Fibroblast of lung (primary cell): Measurements from ENCODE around the gene SERTAD1. TPM values are rescaled to one million over a fixed set of nuclear protein-coding genes. Genes with fewer than 3 reads are reported as not detected.
A peak's percentile ranks its signal among the peaks of the same experiment; 100 is the strongest.

Experiments
- DNase-seq, 2 donors: peaks; one replicate each; pipeline versions ENCODE4 v3.0.0 to v3.0.0-alpha.2; 2010; ENCODE audit warnings: low read depth in 2 of 2
- H2AFZ ChIP-seq: 2 replicates; pipeline ENCODE4 v1.5.1; 2012; ENCODE audit warnings: low read length, control low read depth, inconsistent platforms
- H3K27ac ChIP-seq: 2 replicates; pipeline ENCODE4 v1.5.1; 2011; ENCODE audit warnings: low read length, control low read depth; ENCODE audit not compliant: insufficient read depth
- H3K27me3 ChIP-seq: 2 replicates; pipeline ENCODE4 v1.5.1; 2011; ENCODE audit warnings: mild to moderate bottlenecking, low read length; ENCODE audit not compliant: control insufficient read depth, insufficient read depth
- H3K36me3 ChIP-seq: 2 replicates; pipeline ENCODE4 v1.5.1; 2011; ENCODE audit warnings: low read length; ENCODE audit not compliant: control insufficient read depth, insufficient read depth
- H3K4me1 ChIP-seq: 2 replicates; pipeline ENCODE4 v1.5.1; 2011; ENCODE audit warnings: low read length; ENCODE audit not compliant: control insufficient read depth, insufficient read depth; ENCODE audit errors: extremely low read depth
- H3K4me2 ChIP-seq: 2 replicates; pipeline ENCODE4 v1.5.1; 2011; ENCODE audit warnings: low read length, control low read depth; ENCODE audit not compliant: insufficient read depth; ENCODE audit errors: extremely low read depth
- H3K4me3 ChIP-seq, 4 experiments: fragments of 200-600 bp in 1 of 4; sonication (generic) in 1 of 4; replicated peaks in 1 of 4; 2 replicates each; pipeline ENCODE4 v1.5.1; 2011 to 2016; ENCODE audit warnings: low read length in 4 of 4, low read depth in 3 of 4, mild to moderate bottlenecking in 3 of 4, control low read depth in 2 of 4, inconsistent platforms in 1 of 4, mixed read lengths in 1 of 4; ENCODE audit not compliant: insufficient read depth in 1 of 4; ENCODE audit errors: control extremely low read depth in 1 of 4
- H3K79me2 ChIP-seq: 2 replicates; pipeline ENCODE4 v1.5.1; 2012; ENCODE audit warnings: mild to moderate bottlenecking, low read length, inconsistent platforms; ENCODE audit not compliant: control insufficient read depth, insufficient read depth
- H3K9ac ChIP-seq: 2 replicates; pipeline ENCODE4 v1.5.1; 2011; ENCODE audit warnings: mild to moderate bottlenecking, low read length, control low read depth; ENCODE audit not compliant: insufficient read depth
- H3K9me3 ChIP-seq: 2 replicates; pipeline ENCODE4 v1.5.1; 2012; ENCODE audit warnings: low read depth, low read length; ENCODE audit not compliant: control insufficient read depth, insufficient read depth
- H4K20me1 ChIP-seq: 2 replicates; pipeline ENCODE4 v1.5.1; 2011; ENCODE audit warnings: low read length; ENCODE audit not compliant: control insufficient read depth, insufficient read depth; ENCODE audit errors: extremely low read depth
- EZH2 ChIP-seq: IDR thresholded peaks from 2 replicates; pipeline ENCODE4 v1.5.1; 2012; ENCODE audit warnings: low read length, control low read depth, mild to moderate bottlenecking; ENCODE audit errors: missing control alignments
- polyA plus RNA-seq, 2 donors: library from polyadenylated mRNA; depleted of rRNA in 1 of 2; stranded (reverse) in 1 of 2; unstranded in 1 of 2; fragments of >200 nt; gene quantifications; 2 replicates each; pipeline ENCODE4 v1.2.1, GENCODE V29; 2011 to 2012; ENCODE audit warnings: missing spikeins in 1 of 2
- total RNA-seq: library from RNA; depleted of rRNA; stranded (reverse); fragments of >200 nt; gene quantifications from 2 replicates; pipeline ENCODE4 v1.2.1, GENCODE V29; 2014
- TF ChIP-seq, protein P1 (sequence below), 2 donors: IDR thresholded peaks in 1 of 2; conservative IDR thresholded peaks in 1 of 2; 1 replicate in 1 of 2; 2 replicates in 1 of 2; pipeline ENCODE4 v1.5.1; 2011 to 2012; ENCODE audit warnings: low read length in 2 of 2, control low read depth in 1 of 2, inconsistent platforms in 1 of 2, low read depth in 1 of 2, mild to moderate bottlenecking in 1 of 2

SERTAD1 gene
- total and polyA plus RNA-seq, 2 donors (not counting 1 experiment from before 2014, with no cell fraction given) = 7.2 to 19.2 TPM

DNA sequence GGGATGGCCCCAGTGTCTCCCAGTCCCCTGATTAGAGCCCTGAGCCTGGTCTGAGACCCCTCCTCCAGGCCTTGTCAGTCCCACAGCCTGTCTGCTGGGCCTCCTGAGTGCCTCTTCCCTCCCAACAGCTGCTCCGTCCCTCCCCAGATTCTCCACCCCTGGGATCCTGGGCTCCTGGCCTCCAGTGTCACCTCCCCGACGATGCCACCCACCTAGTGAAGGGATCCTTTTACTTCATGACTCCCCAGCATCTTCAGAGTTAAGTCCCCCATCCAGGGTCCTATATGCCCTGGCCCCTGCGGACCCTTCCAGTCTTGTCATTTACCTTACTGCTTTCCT lies 8.2 kb downstream of the SERTAD1 start:
- H3K27me3 ChIP-seq = no peaks in the 10 kb centered on the region
- H4K20me1 ChIP-seq = no peaks in the 10 kb centered on the region
- DNase-seq = no peak
- no peak overlapping the region for H3K27ac ChIP-seq
- H3K79me2 ChIP-seq = peaks cover 5% of the 10 kb centered on the region
- TF ChIP-seq EZH2 = no peak
- TF ChIP-seq, protein P1, sequence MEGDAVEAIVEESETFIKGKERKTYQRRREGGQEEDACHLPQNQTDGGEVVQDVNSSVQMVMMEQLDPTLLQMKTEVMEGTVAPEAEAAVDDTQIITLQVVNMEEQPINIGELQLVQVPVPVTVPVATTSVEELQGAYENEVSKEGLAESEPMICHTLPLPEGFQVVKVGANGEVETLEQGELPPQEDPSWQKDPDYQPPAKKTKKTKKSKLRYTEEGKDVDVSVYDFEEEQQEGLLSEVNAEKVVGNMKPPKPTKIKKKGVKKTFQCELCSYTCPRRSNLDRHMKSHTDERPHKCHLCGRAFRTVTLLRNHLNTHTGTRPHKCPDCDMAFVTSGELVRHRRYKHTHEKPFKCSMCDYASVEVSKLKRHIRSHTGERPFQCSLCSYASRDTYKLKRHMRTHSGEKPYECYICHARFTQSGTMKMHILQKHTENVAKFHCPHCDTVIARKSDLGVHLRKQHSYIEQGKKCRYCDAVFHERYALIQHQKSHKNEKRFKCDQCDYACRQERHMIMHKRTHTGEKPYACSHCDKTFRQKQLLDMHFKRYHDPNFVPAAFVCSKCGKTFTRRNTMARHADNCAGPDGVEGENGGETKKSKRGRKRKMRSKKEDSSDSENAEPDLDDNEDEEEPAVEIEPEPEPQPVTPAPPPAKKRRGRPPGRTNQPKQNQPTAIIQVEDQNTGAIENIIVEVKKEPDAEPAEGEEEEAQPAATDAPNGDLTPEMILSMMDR (conservative IDR thresholded peaks at IDR 0.05 in 1 of 2, IDR thresholded peaks at IDR 0.05 in 1 of 2; ENCODE audit: low read depth in 1 of 2, low read length in 2 of 2) = no peak
- H2AFZ ChIP-seq = no peak overlapping the region
- no peak overlapping the region for H3K4me3 ChIP-seq
- H3K9ac ChIP-seq = no peak overlapping the region
- H3K36me3 ChIP-seq = peaks cover 2% of the 10 kb centered on the region
- H3K9me3 ChIP-seq = no peaks in the 10 kb centered on the region
- no peak overlapping the region for H3K4me2 ChIP-seq
- H3K4me1 ChIP-seq = peaks cover 11% of the 10 kb centered on the region

DNA sequence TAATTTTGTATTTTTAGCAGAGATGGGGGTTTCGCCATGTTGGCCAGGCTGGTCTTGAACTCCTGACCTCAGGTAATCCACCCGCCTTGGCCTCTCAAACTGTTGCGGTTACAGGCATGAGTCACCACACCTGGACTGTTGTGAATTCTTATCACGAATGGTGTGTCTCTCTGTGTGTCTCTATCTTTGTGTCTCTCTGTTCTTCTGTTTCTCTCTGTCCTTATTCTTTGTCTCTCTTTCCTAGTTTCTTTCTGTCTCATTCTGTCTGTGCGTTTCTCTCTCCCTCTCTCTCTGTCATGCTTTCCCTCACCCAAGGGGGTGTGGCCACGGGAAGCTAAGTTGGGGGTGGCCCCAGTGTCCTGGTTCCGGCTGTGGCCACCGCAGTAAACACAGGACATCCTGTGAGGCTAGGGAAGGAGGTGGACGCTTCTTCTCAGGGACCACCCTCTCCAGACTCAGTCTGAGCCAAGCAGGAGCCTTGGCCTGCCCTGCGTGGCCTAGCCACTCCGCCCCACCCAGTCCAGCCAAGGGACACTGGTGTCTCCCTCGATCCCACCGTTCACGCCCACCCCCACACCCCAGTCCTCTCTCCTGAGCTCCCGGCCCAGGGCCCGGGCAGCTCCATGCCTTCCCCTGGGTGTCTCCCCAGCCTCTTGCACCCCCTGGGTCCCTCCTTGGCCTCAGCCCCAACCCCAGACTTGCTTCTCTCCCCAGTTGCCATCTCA lies 8.7 kb downstream of the SERTAD1 start:
- Histone ChIP-seq H3K27ac (no peak overlapping the region), H3K9me3 (no peaks in the 10 kb centered on the region), H3K27me3 (no peaks in the 10 kb centered on the region), H4K20me1 (no peaks in the 10 kb centered on the region), H3K36me3 (no peaks in the 10 kb centered on the region), H3K4me3 (no peak overlapping the region), H3K4me1 (peaks cover 9% of the 10 kb centered on the region), H3K4me2 (no peak overlapping the region), H3K79me2 (no peaks in the 10 kb centered on the region), H2AFZ (peak overlapping the region; percentile 69), H3K9ac (no peak overlapping the region)
- DNase-seq = no peak
- no peak for TF ChIP-seq EZH2
- TF ChIP-seq, protein P1 (conservative IDR thresholded peaks at IDR 0.05 in 1 of 2, IDR thresholded peaks at IDR 0.05 in 1 of 2; ENCODE audit: low read depth in 1 of 2, low read length in 2 of 2) = no peak

DNA sequence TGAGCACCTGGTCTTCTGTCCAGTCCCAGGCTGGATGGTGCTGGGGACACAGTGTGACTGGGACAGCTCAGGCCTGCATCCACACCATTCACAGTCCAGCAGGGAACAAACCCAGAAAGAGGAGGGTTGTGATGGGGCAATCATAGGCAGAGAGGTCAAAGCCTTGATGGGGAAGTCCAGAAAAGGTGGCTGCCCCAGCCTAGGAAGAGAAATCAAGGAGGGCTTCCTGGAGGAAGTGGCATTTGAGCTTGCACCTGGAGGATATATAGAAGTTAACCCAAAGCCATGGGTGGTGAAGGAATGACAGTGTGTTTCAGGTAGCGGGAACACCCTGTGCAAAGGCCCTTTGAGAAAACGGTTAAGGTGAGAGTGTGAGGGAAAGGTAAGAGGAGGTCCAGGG lies 10.0 kb downstream of the SERTAD1 start:
- peaks cover 6% of the 10 kb centered on the region for H3K4me1 ChIP-seq
- no peaks in the 10 kb centered on the region for H3K27me3 ChIP-seq
- H3K9ac ChIP-seq = no peak overlapping the region
- no peak overlapping the region for H3K4me2 ChIP-seq
- H2AFZ ChIP-seq = no peak overlapping the region
- no peak overlapping the region for H3K4me3 ChIP-seq
- DNase-seq = no peak
- no peaks in the 10 kb centered on the region for H4K20me1 ChIP-seq
- no peak for TF ChIP-seq EZH2
- TF ChIP-seq, protein P1 (conservative IDR thresholded peaks at IDR 0.05 in 1 of 2, IDR thresholded peaks at IDR 0.05 in 1 of 2; ENCODE audit: low read depth in 1 of 2, low read length in 2 of 2) = no peak
- no peaks in the 10 kb centered on the region for H3K79me2 ChIP-seq
- H3K36me3 ChIP-seq = no peaks in the 10 kb centered on the region
- no peaks in the 10 kb centered on the region for H3K9me3 ChIP-seq
- H3K27ac ChIP-seq = no peak overlapping the region
